Hematopoietic multipotent progenitor cell treated with erythropoietin and hydrocortisone succinate and interleukin-3 and kit ligand, for 6 days (in vitro differentiated cells): ENCODE data around the gene DNAJC4.

Experiments
- DNase-seq: peaks from one replicate; pipeline ENCODE4 v3.0.0-alpha.2; 2015

The DNAJC4 gene

GRCh38 chr11:64261556-64262080 is 31.3 kb downstream of the DNAJC4 start:
- no peak for DNase-seq

GRCh38 chr11:64262271-64263002 is 32.1 kb downstream of the DNAJC4 start:
- DNase-seq: no peak

- DNase-seq: no peak
Observed at GRCh38 chr11:64263021-64263946, 32.9 kb downstream of the DNAJC4 start.

- DNase-seq: no peak
Observed at GRCh38 chr11:64263947-64264317, 33.6 kb downstream of the DNAJC4 start.

- DNase-seq: no peak
Observed at GRCh38 chr11:64264371-64264852, 34.1 kb downstream of the DNAJC4 start.

- DNase-seq: no peak
Observed at GRCh38 chr11:64265176-64266160, 35.1 kb downstream of the DNAJC4 start.

GRCh38 chr11:64266339-64266738 is 36.0 kb downstream of the DNAJC4 start:
- DNase-seq: no peak

- DNase-seq: no peak
Observed at GRCh38 chr11:64267207-64267945, 37.0 kb downstream of the DNAJC4 start.

- DNase-seq: peak; percentile 71
Observed at GRCh38 chr11:64268025-64268892, 37.9 kb downstream of the DNAJC4 start.

- DNase-seq: peak; percentile 67
Observed at GRCh38 chr11:64268893-64269539, 38.7 kb downstream of the DNAJC4 start.

- DNase-seq: peak; percentile 99
Observed at GRCh38 chr11:64269540-64270220, 39.3 kb downstream of the DNAJC4 start.

GRCh38 chr11:64275031-64275800 is 44.9 kb downstream of the DNAJC4 start:
- DNase-seq: no peak

GRCh38 chr11:64275841-64276240 is 45.5 kb downstream of the DNAJC4 start:
- DNase-seq: no peak

- peak; percentile 72 for DNase-seq
Observed at GRCh38 chr11:64276653-64277431, 46.5 kb downstream of the DNAJC4 start.

- DNase-seq: no peak
Observed at GRCh38 chr11:64278576-64279190, 48.3 kb downstream of the DNAJC4 start.

- no peak for DNase-seq
Observed at GRCh38 chr11:64281957-64282770, 51.8 kb downstream of the DNAJC4 start.
